Liver (tissue), 9 donors: ENCODE results near the gene KHSRP. TPM values are rescaled to one million over a fixed set of nuclear protein-coding genes. Genes with fewer than 3 reads are reported as not detected.

ENCODE experiments used
- DNase-seq: peaks from one replicate; pipeline ENCODE4 v3.0.0-alpha.2; 2017; ENCODE audit warnings: low spot score
- H3K27ac ChIP-seq, 2 donors: one replicate each; pipeline ENCODE4 v1.7.0; 2013; ENCODE audit warnings: inconsistent platforms in 2 of 2, low read length in 2 of 2, control low read depth in 1 of 2, low read depth in 1 of 2, mild to moderate bottlenecking in 1 of 2
- H3K27me3 ChIP-seq, 4 donors: one replicate each; pipeline versions ENCODE4 v1.6.1 to v1.7.0; 2013; ENCODE audit warnings: low read length in 3 of 4, inconsistent platforms in 1 of 4, mild to moderate bottlenecking in 1 of 4, moderate library complexity in 1 of 4; ENCODE audit not compliant: control insufficient read depth in 4 of 4, insufficient read depth in 4 of 4
- H3K36me3 ChIP-seq, 4 donors: one replicate each; pipeline versions ENCODE4 v1.6.1 to v1.7.0; 2013; ENCODE audit warnings: low read length in 3 of 4, mild to moderate bottlenecking in 3 of 4, low read depth in 1 of 4, moderate library complexity in 1 of 4; ENCODE audit not compliant: control insufficient read depth in 4 of 4, insufficient read depth in 3 of 4
- H3K4me1 ChIP-seq, 4 donors: one replicate each; pipeline versions ENCODE4 v1.6.1 to v1.7.0; 2013; ENCODE audit warnings: low read length in 3 of 4, mild to moderate bottlenecking in 3 of 4, moderate library complexity in 1 of 4; ENCODE audit not compliant: control insufficient read depth in 4 of 4, insufficient read depth in 4 of 4
- H3K4me3 ChIP-seq, 3 donors: one replicate each; pipeline versions ENCODE4 v1.6.1 to v1.7.0; 2013; ENCODE audit warnings: low read length in 3 of 3, control low read depth in 1 of 3, low read depth in 1 of 3, mild to moderate bottlenecking in 1 of 3
- H3K9ac ChIP-seq, 2 donors: one replicate each; pipeline ENCODE4 v1.7.0; 2013; ENCODE audit warnings: low read length in 2 of 2, mild to moderate bottlenecking in 2 of 2, moderate library complexity in 2 of 2, control low read depth in 1 of 2, low read depth in 1 of 2
- H3K9me3 ChIP-seq, 4 donors: one replicate each; pipeline versions ENCODE4 v1.6.1 to v1.7.0; 2013; ENCODE audit warnings: low read length in 3 of 4; ENCODE audit not compliant: control insufficient read depth in 4 of 4
- ATF3 ChIP-seq: IDR thresholded peaks from 2 replicates; pipeline ENCODE4 v1.6.1; 2016; ENCODE audit warnings: antibody characterized with exemption
- CTCF ChIP-seq: fragments of 150-350 bp; IDR thresholded peaks from 2 replicates; pipeline ENCODE4 v1.5.1; 2017; ENCODE audit warnings: improper control_type of control experiment, low read depth, low read length; ENCODE audit not compliant: missing input control
- EGR1 ChIP-seq, 2 donors: IDR thresholded peaks; 2 replicates each; pipeline ENCODE4 v1.6.1; 2016 to 2018; ENCODE audit warnings: antibody characterized with exemption in 2 of 2, low read depth in 2 of 2
- FOXA1 ChIP-seq: IDR thresholded peaks from 2 replicates; pipeline ENCODE4 v1.6.1; 2016; ENCODE audit warnings: antibody characterized with exemption
- FOXA2 ChIP-seq: IDR thresholded peaks from 2 replicates; pipeline ENCODE4 v1.6.1; 2016; ENCODE audit warnings: antibody characterized with exemption
- GABPA ChIP-seq, 2 donors: IDR thresholded peaks in 1 of 2; conservative IDR thresholded peaks in 1 of 2; 2 replicates each; pipeline ENCODE4 v1.6.1; 2016; ENCODE audit warnings: antibody characterized with exemption in 2 of 2, mild to moderate bottlenecking in 1 of 2, moderate library complexity in 1 of 2
- HNF4A ChIP-seq, 2 donors: conservative IDR thresholded peaks; 2 replicates each; pipeline ENCODE4 v1.6.1; 2016; ENCODE audit warnings: antibody characterized with exemption in 2 of 2, mild to moderate bottlenecking in 2 of 2
- HNF4G ChIP-seq: IDR thresholded peaks from 2 replicates; pipeline ENCODE4 v1.6.1; 2016; ENCODE audit warnings: antibody characterized with exemption
- JUND ChIP-seq, 2 donors: IDR thresholded peaks; 2 replicates each; pipeline ENCODE4 v1.6.1; 2016; ENCODE audit warnings: antibody characterized with exemption in 2 of 2
- NR2F2 ChIP-seq: IDR thresholded peaks from 2 replicates; pipeline ENCODE4 v1.6.1; 2016; ENCODE audit warnings: antibody characterized with exemption
- RAD21 ChIP-seq, 2 donors: IDR thresholded peaks; 2 replicates each; pipeline ENCODE4 v1.6.1; 2016; ENCODE audit warnings: antibody characterized with exemption in 2 of 2, mild to moderate bottlenecking in 2 of 2
- REST ChIP-seq: IDR thresholded peaks from 2 replicates; pipeline ENCODE4 v1.6.1; 2016; ENCODE audit warnings: antibody characterized with exemption, mild to moderate bottlenecking
- RXRA ChIP-seq, 2 donors: IDR thresholded peaks; 2 replicates each; pipeline ENCODE4 v1.6.1; 2017 to 2018; ENCODE audit warnings: antibody characterized with exemption in 2 of 2, mild to moderate bottlenecking in 1 of 2
- SP1 ChIP-seq: IDR thresholded peaks from 2 replicates; pipeline ENCODE4 v1.6.1; 2018; ENCODE audit warnings: antibody characterized with exemption, mild to moderate bottlenecking
- TAF1 ChIP-seq: conservative IDR thresholded peaks from 2 replicates; pipeline ENCODE4 v1.6.1; 2016; ENCODE audit warnings: antibody characterized with exemption, mild to moderate bottlenecking
- YY1 ChIP-seq: IDR thresholded peaks from 2 replicates; pipeline ENCODE4 v1.6.1; 2016; ENCODE audit warnings: antibody characterized with exemption, mild to moderate bottlenecking
- ZBTB33 ChIP-seq: IDR thresholded peaks from 2 replicates; pipeline ENCODE4 v1.6.1; 2016; ENCODE audit warnings: antibody characterized with exemption
- WGBS: extraction: QIAGEN DNeasy Blood & Tissue Kit; methylation state at CpG from one replicate; pipeline ENCODE4 v1.1.7; 2013; 5-methylcytosine and 5-hydroxymethylcytosine counted together
- polyA plus RNA-seq, 2 donors: library from polyadenylated mRNA; stranded (reverse) in 1 of 2; unstranded in 1 of 2; fragments of 200-250 nt in 1 of 2; fragments of >200 nt in 1 of 2; fragmentation: Nextera tagmentation in 1 of 2; extraction: Ambion mirVana in 1 of 2; gene quantifications; one replicate each; pipeline versions ENCODE4 v1.2.1 to v1.2.3, GENCODE V29; 2013 to 2015
- total RNA-seq, 2 donors: library from RNA; depleted of rRNA; stranded (reverse); fragments of >200 nt; gene quantifications; one replicate each; pipeline ENCODE4 v1.2.3, GENCODE V29; 2014
- TF ChIP-seq, protein P1 (sequence below): IDR thresholded peaks from 2 replicates; pipeline ENCODE4 v1.6.1; 2016; ENCODE audit warnings: antibody characterized with exemption
- donor health status: healthy.
- donor health status: healthy.
- donor health status: healthy.
- donor health status: healthy.
- donor health status: healthy.

The KHSRP gene
- total and polyA plus RNA-seq, 4 donors: 8.0 to 132 (median 66.1) TPM

- TF ChIP-seq NR2F2: no peak
- TF ChIP-seq ZBTB33: no peak
- no peak for TF ChIP-seq ATF3
- no peak for TF ChIP-seq HNF4A (conservative IDR thresholded peaks at IDR 0.05)
- no peak for TF ChIP-seq RAD21 (IDR thresholded peaks at IDR 0.05)
These were observed 46.5 kb upstream of the KHSRP start (continued) for GRCh38 chr19:6471076-6471475.

GRCh38 chr19:6470173-6470572 lies 45.6 kb upstream of the KHSRP start:
- Histone ChIP-seq H3K4me3 (no peak overlapping the region), H3K9me3 (no peaks in the 10 kb centered on the region), H3K36me3 (peaks cover 3 to 9% (median 5%) of the 10 kb centered on the region in 4 donors), H3K9ac (no peak overlapping the region), H3K27ac (no peak overlapping the region), H3K4me1 (peaks cover 0 to 3% (median under 1%) of the 10 kb centered on the region in 4 donors), H3K27me3 (no peaks in the 10 kb centered on the region)
- DNase-seq: no peak
- 88% methylated on average over 8 of the region's 8 CpGs for WGBS
- no peak for TF ChIP-seq CTCF
- TF ChIP-seq JUND (IDR thresholded peaks at IDR 0.05): no peak
- no peak for TF ChIP-seq EGR1 (IDR thresholded peaks at IDR 0.05; ENCODE audit: low read depth in 2 of 2)
- TF ChIP-seq RAD21 (IDR thresholded peaks at IDR 0.05): no peak
- TF ChIP-seq, protein P1, sequence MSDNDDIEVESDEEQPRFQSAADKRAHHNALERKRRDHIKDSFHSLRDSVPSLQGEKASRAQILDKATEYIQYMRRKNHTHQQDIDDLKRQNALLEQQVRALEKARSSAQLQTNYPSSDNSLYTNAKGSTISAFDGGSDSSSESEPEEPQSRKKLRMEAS: no peak
- TF ChIP-seq FOXA1: no peak
- TF ChIP-seq HNF4A (conservative IDR thresholded peaks at IDR 0.05): no peak
- no peak for TF ChIP-seq GABPA (IDR thresholded peaks at IDR 0.05 in 1 of 2, conservative IDR thresholded peaks at IDR 0.05 in 1 of 2)
- TF ChIP-seq RXRA (IDR thresholded peaks at IDR 0.05): no peak
- no peak for TF ChIP-seq REST
- TF ChIP-seq NR2F2: no peak
- TF ChIP-seq TAF1: no peak
- no peak for TF ChIP-seq FOXA2
- no peak for TF ChIP-seq ZBTB33
- TF ChIP-seq YY1: no peak
- TF ChIP-seq SP1: no peak
- TF ChIP-seq HNF4G: no peak
- TF ChIP-seq ATF3: no peak
